HepG2 (cell line): ENCODE measurements around the gene CARMIL3. TPM values are rescaled to one million over a fixed set of nuclear protein-coding genes. Genes with fewer than 3 reads are reported as not detected.

ENCODE experiments used
- MYPOP ChIP-seq: sonication (generic); formaldehyde crosslinking; IDR thresholded peaks from 2 replicates; pipeline ENCODE4 v1.8.1; 2023; ENCODE audit warnings: mild to moderate bottlenecking, moderate library complexity, missing genetic modification reagents
- NFAT5 ChIP-seq: sonication (generic); formaldehyde crosslinking; IDR thresholded peaks from 2 replicates; pipeline ENCODE4 v1.4.0; 2020; ENCODE audit warnings: missing genetic modification reagents
- NRL ChIP-seq: sonication (generic); formaldehyde crosslinking; IDR thresholded peaks from 2 replicates; pipeline ENCODE4 v1.5.0; 2020; ENCODE audit warnings: missing genetic modification reagents, mild to moderate bottlenecking, moderate library complexity, borderline replicate concordance
- PAXIP1 ChIP-seq: sonication (generic); formaldehyde crosslinking; conservative IDR thresholded peaks from 2 replicates; pipeline ENCODE4 v1.4.0; 2020; ENCODE audit warnings: mild to moderate bottlenecking, missing genetic modification reagents, moderate library complexity
- RARA ChIP-seq: IDR thresholded peaks from 2 replicates; pipeline ENCODE4 v1.6.1; 2016; ENCODE audit warnings: missing genetic modification reagents, missing compliant biosample characterization
- REPIN1 ChIP-seq: sonication (generic); formaldehyde crosslinking; IDR thresholded peaks from 2 replicates; pipeline ENCODE4 v1.8.0; 2022; ENCODE audit warnings: missing genetic modification reagents, low read depth, mild to moderate bottlenecking, borderline replicate concordance
- SRSF9 ChIP-seq: fragments of 200-400 bp; formaldehyde crosslinking; IDR thresholded peaks from 2 replicates; pipeline ENCODE4 v1.6.1; 2018; ENCODE audit warnings: borderline replicate concordance, mild to moderate bottlenecking, low read depth, low read length; ENCODE audit not compliant: insufficient read depth, poor library complexity, severe bottlenecking
- TFDP1 ChIP-seq: IDR thresholded peaks from 2 replicates; pipeline ENCODE4 v1.6.1; 2016; ENCODE audit warnings: missing compliant biosample characterization, missing genetic modification reagents, borderline replicate concordance
- ZBTB42 ChIP-seq: sonication (generic); formaldehyde crosslinking; IDR thresholded peaks from 2 replicates; pipeline ENCODE4 v1.5.0; 2020; ENCODE audit warnings: mild to moderate bottlenecking, missing genetic modification reagents
- ZBTB43 ChIP-seq: sonication (generic); formaldehyde crosslinking; conservative IDR thresholded peaks from 2 replicates; pipeline ENCODE4 v1.4.0; 2020; ENCODE audit warnings: missing genetic modification reagents
- ZNF546 ChIP-seq: sonication (generic); formaldehyde crosslinking; conservative IDR thresholded peaks from 2 replicates; pipeline ENCODE4 v1.8.1; 2023; ENCODE audit warnings: mild to moderate bottlenecking, missing genetic modification reagents
- ZNF674 ChIP-seq: sonication (generic); formaldehyde crosslinking; IDR thresholded peaks from 2 replicates; pipeline ENCODE4 v1.5.0; 2020; ENCODE audit warnings: low read depth, mild to moderate bottlenecking, missing genetic modification reagents
- ZNF788 ChIP-seq: sonication (generic); formaldehyde crosslinking; IDR thresholded peaks from 2 replicates; pipeline ENCODE4 v1.5.0; 2020; ENCODE audit warnings: mild to moderate bottlenecking, missing genetic modification reagents, borderline replicate concordance
- polyA plus RNA-seq, 8 experiments: library from polyadenylated mRNA; depleted of rRNA in 3 of 8; stranded (reverse) in 7 of 8; unstranded in 1 of 8; fragments of >200 nt; fragmentation: Illumina TruSeq in 4 of 8; extraction: Trizol in 4 of 8; gene quantifications; 2 replicates each; pipeline versions ENCODE4 v1.2.1 to v1.2.3, GENCODE V29; 2011 to 2016; ENCODE audit warnings: low read depth in 4 of 8, missing spikeins in 1 of 8, mixed read lengths in 1 of 8; ENCODE audit not compliant: insufficient read depth in 1 of 8
- total RNA-seq, 5 experiments: library from RNA; depleted of rRNA; stranded (reverse); fragments of >200 nt; fragmentation: Illumina TruSeq; extraction: Trizol; gene quantifications; 2 replicates each; pipeline ENCODE4 v1.2.3, GENCODE V29; 2016; ENCODE audit warnings: low read depth in 1 of 5

The CARMIL3 gene
- total and polyA plus RNA-seq, 2 of the 13 experiments (the other 11 are each of a cell fraction or from before 2014, with no cell fraction given), result 0.27 to 0.55 TPM

- TF ChIP-seq REPIN1 (peak; percentile 99), ZNF674 (CRISPR knock-in tag) (peak; percentile 98; the same call in 1 of the 2 replicates), TFDP1 (CRISPR knock-in tag) (peak; percentile 91; the same call in 1 of the 2 replicates), ZBTB42 (CRISPR knock-in tag) (no peak), RARA (CRISPR knock-in tag) (peak; percentile 67; the same call in 1 of the 2 replicates), SRSF9 (no peak), MYPOP (CRISPR knock-in tag) (no peak), ZNF546 (CRISPR knock-in tag) (peak; percentile 94), NRL (CRISPR knock-in tag) (peak; percentile 98), NFAT5 (CRISPR knock-in tag) (peak; percentile 90), PAXIP1 (CRISPR knock-in tag) (peak; percentile 70), ZNF788 (CRISPR knock-in tag) (peak; percentile 88; the same call in 1 of the 2 replicates), ZBTB43 (no peak; the same call in none of the 2 replicates)
These were observed 63.0 kb downstream of the CARMIL3 start, which contains the start of the genes DCAF11 and NRL (continued) for GRCh38 chr14:24114532-24115421.
